Endothelial cell of umbilical vein (primary cell): Measurements from ENCODE around the gene WNT9A. TPM values are rescaled to one million over a fixed set of nuclear protein-coding genes. Genes with fewer than 3 reads are reported as not detected.

Experiments
- BruUV-seq: library from RNA; stranded (reverse); fragments of 400-500 nt; replicated peaks from 2 replicates; lab custom pipeline; 2021; lab: Mats Ljungman, UMichigan
- CTCF ChIA-PET: fragments of 300-600, 350-600 bp; sonication (Branson Sonifier 250); formaldehyde crosslinking; loops from one replicate; lab custom pipeline; 2021; ENCODE audit warnings: antibody characterized with exemption, inconsistent platforms; lab: Charles Lee
- POLR2A ChIA-PET: fragments of 300-600, 350-600 bp; sonication (Branson Sonifier 250); formaldehyde crosslinking; loops from one replicate; lab custom pipeline; 2021; ENCODE audit warnings: antibody characterized with exemption, inconsistent platforms; lab: Charles Lee
- DNase-seq: peaks from one replicate; pipeline ENCODE4 v3.0.0-alpha.2; 2011; ENCODE audit warnings: low read depth, low spot score
- FAIRE-seq: peaks from 2 replicates; lab custom pipeline; 2011; peaks lifted over from hg19 to GRCh38; lab: Jason Lieb, UNC
- H2AFZ ChIP-seq: 2 replicates; pipeline ENCODE4 v1.6.0; 2012; ENCODE audit warnings: low read depth, low read length, control low read depth, inconsistent platforms
- H3K27ac ChIP-seq: 2 replicates; pipeline ENCODE4 v1.5.1; 2011; ENCODE audit warnings: low read depth, mild to moderate bottlenecking, control low read depth, low read length, moderate library complexity; ENCODE audit not compliant: insufficient read depth
- H3K27me3 ChIP-seq, 2 experiments: 2 replicates each; pipeline versions ENCODE4 v1.6.0 to v1.6.1; 2011; ENCODE audit warnings: low read length in 2 of 2, mixed read lengths in 1 of 2; ENCODE audit not compliant: control insufficient read depth in 2 of 2, insufficient read depth in 2 of 2
- H3K36me3 ChIP-seq, 2 experiments: 2 replicates in 1 of 2; 3 replicates in 1 of 2; pipeline ENCODE4 v1.5.1; 2011; ENCODE audit warnings: low read length in 2 of 2, mild to moderate bottlenecking in 1 of 2, moderate library complexity in 1 of 2; ENCODE audit not compliant: control insufficient read depth in 2 of 2, insufficient read depth in 2 of 2; ENCODE audit errors: extremely low read depth in 1 of 2
- H3K4me1 ChIP-seq: 3 replicates; pipeline ENCODE4 v1.5.1; 2011; ENCODE audit warnings: mild to moderate bottlenecking, low read length; ENCODE audit not compliant: control insufficient read depth, insufficient read depth; ENCODE audit errors: extremely low read depth
- H3K4me2 ChIP-seq: 2 replicates; pipeline ENCODE4 v1.6.1; 2011; ENCODE audit warnings: low read length, control low read depth, mixed read lengths; ENCODE audit not compliant: insufficient read depth
- H3K4me3 ChIP-seq, 3 experiments: fragments of 200-600 bp in 1 of 3; sonication (generic), shearing (Covaris generic) in 1 of 3; replicated peaks in 1 of 3; 2 replicates each; pipeline ENCODE4 v1.5.1; 2011 to 2016; ENCODE audit warnings: control low read depth in 3 of 3, low read length in 3 of 3, mild to moderate bottlenecking in 2 of 3, inconsistent platforms in 1 of 3, low read depth in 1 of 3, moderate library complexity in 1 of 3; ENCODE audit not compliant: insufficient read depth in 1 of 3
- H3K79me2 ChIP-seq: 2 replicates; pipeline ENCODE4 v1.6.0; 2012; ENCODE audit warnings: low read length, inconsistent platforms; ENCODE audit not compliant: control insufficient read depth, insufficient read depth
- H3K9ac ChIP-seq: replicated peaks from 2 replicates; pipeline ENCODE3; 2011; ENCODE audit warnings: low read length, control low read depth; ENCODE audit not compliant: insufficient read depth; ENCODE audit errors: extremely low read depth
- H3K9me1 ChIP-seq: replicated peaks from 3 replicates; pipeline ENCODE4 v1.6.0; 2011; ENCODE audit warnings: mild to moderate bottlenecking, low read length; ENCODE audit not compliant: control insufficient read depth, insufficient read depth; ENCODE audit errors: extremely low read depth
- H3K9me3 ChIP-seq: replicated peaks from 2 replicates; pipeline ENCODE4 v1.5.1; 2012; ENCODE audit warnings: low read length, inconsistent platforms; ENCODE audit not compliant: control insufficient read depth, insufficient read depth
- H4K20me1 ChIP-seq: replicated peaks from 2 replicates; pipeline ENCODE3; 2011; ENCODE audit warnings: mild to moderate bottlenecking, low read length; ENCODE audit not compliant: control insufficient read depth, insufficient read depth; ENCODE audit errors: extremely low read depth
- CTCF ChIP-seq, 2 donors: IDR thresholded peaks; 1 replicate in 1 of 2; 2 replicates in 1 of 2; pipeline ENCODE4 v1.5.1; 2011; ENCODE audit warnings: low read length in 2 of 2, mild to moderate bottlenecking in 2 of 2, moderate library complexity in 2 of 2, control low read depth in 1 of 2, inconsistent platforms in 1 of 2, low read depth in 1 of 2; ENCODE audit not compliant: insufficient read depth in 1 of 2; ENCODE audit errors: extremely low read depth in 1 of 2
- EZH2 ChIP-seq: IDR thresholded peaks from 2 replicates; pipeline ENCODE4 v1.6.1; 2012; ENCODE audit warnings: borderline replicate concordance, low read depth, mild to moderate bottlenecking, moderate library complexity, low read length, inconsistent platforms; ENCODE audit not compliant: severe bottlenecking
- FOS ChIP-seq: IDR thresholded peaks from 2 replicates; pipeline ENCODE4 v1.6.1; 2011; ENCODE audit warnings: mild to moderate bottlenecking, low read length, moderate library complexity, borderline replicate concordance; ENCODE audit not compliant: insufficient read depth
- GATA2 ChIP-seq: IDR thresholded peaks from 2 replicates; pipeline ENCODE4 v1.7.0; 2011; ENCODE audit warnings: low read depth, mild to moderate bottlenecking, moderate library complexity, mixed read lengths, low read length; ENCODE audit not compliant: insufficient read length, insufficient read depth
- JUN ChIP-seq: IDR thresholded peaks from 2 replicates; pipeline ENCODE4 v1.6.1; 2011; ENCODE audit warnings: borderline replicate concordance, low read depth; ENCODE audit not compliant: insufficient read length, insufficient read depth
- MYC ChIP-seq: IDR thresholded peaks from one replicate; pipeline ENCODE4 v1.6.1; 2011; ENCODE audit warnings: mild to moderate bottlenecking, low read depth, low read length
- POLR2A ChIP-seq: IDR thresholded peaks from 2 replicates; pipeline ENCODE4 v1.6.1; 2012; ENCODE audit warnings: low read depth, mild to moderate bottlenecking, control low read depth, low read length
- POLR2AphosphoS5 ChIP-seq: IDR thresholded peaks from 2 replicates; pipeline ENCODE4 v1.6.1; 2012; ENCODE audit warnings: low read depth, mild to moderate bottlenecking, control low read depth, low read length, moderate library complexity; ENCODE audit not compliant: insufficient read depth
- dilution Hi-C: fragments of 300-500 bp; cut with MboI; formaldehyde crosslinking; loops from one replicate; pipeline ENCODE4 v1.15.0; 2019; ENCODE audit warnings: low sequenced_read_pairs; ENCODE audit not compliant: extremely low pct_ligation_motif_present
- intact Hi-C: fragments of 100-400 bp; cut with micrococcal nuclease; formaldehyde crosslinking; loops from one replicate; pipeline ENCODE4 v1.10.0; 2022
- polyA plus RNA-seq, 4 experiments: library from polyadenylated mRNA; depleted of rRNA in 3 of 4; stranded (reverse) in 3 of 4; unstranded in 1 of 4; fragments of >200 nt; gene quantifications; 2 replicates each; pipeline versions ENCODE4 v1.2.1 to v1.2.3, GENCODE V29; 2011 to 2012; ENCODE audit warnings: missing spikeins in 1 of 4
- total RNA-seq: library from RNA; stranded (reverse); gene quantifications from 2 replicates; pipeline ENCODE4 v1.2.3, GENCODE V29; 2021
- TF ChIP-seq, protein P1 (sequence below): IDR thresholded peaks from 2 replicates; pipeline ENCODE4 v1.6.1; 2011; ENCODE audit not compliant: insufficient read depth, insufficient read length

WNT9A gene
- total and polyA plus RNA-seq, 2 donors (not counting 3 experiments of a cell fraction or from before 2014, with no cell fraction given), result 5.4 to 6.2 TPM

- no peaks in the 10 kb centered on the region for H3K79me2 ChIP-seq
- H3K4me1 ChIP-seq, result no peaks in the 10 kb centered on the region
- no peak overlapping the region for H3K4me2 ChIP-seq
- no peaks in the 10 kb centered on the region for H3K27me3 ChIP-seq
- no peaks in the 10 kb centered on the region for H3K9me3 ChIP-seq
- no peaks in the 10 kb centered on the region for H4K20me1 ChIP-seq
- FAIRE-seq (no peak), DNase-seq (no peak)
- ChIA-PET POLR2A (no interaction called here), CTCF (no interaction called here)
- no peak overlapping the region for H2AFZ ChIP-seq
- H3K9me1 ChIP-seq, result no peaks in the 10 kb centered on the region
- H3K36me3 ChIP-seq, result peaks cover 0 to 6% of the 10 kb centered on the region in 2 experiments
- H3K27ac ChIP-seq, result no peak overlapping the region
- intact Hi-C loops, result no loop called here
- no peak overlapping the region for H3K9ac ChIP-seq
- BruUV-seq, result no TSS peak
- H3K4me3 ChIP-seq, result no peak overlapping the region
- dilution Hi-C loops, result no loop called here
- TF ChIP-seq FOS (no peak), EZH2 (no peak), CTCF (IDR thresholded peaks at IDR 0.05; ENCODE audit: extremely low read depth in 1 of 2, insufficient read depth in 1 of 2, low read depth in 1 of 2, low read length in 2 of 2) (no peak), GATA2 (no peak), POLR2A (no peak), JUN (no peak), POLR2AphosphoS5 (no peak), MYC (no peak)
- TF ChIP-seq, protein P1, sequence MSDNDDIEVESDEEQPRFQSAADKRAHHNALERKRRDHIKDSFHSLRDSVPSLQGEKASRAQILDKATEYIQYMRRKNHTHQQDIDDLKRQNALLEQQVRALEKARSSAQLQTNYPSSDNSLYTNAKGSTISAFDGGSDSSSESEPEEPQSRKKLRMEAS, result no peak
Measured at GRCh38 chr1:227924168-227924832, 23.4 kb downstream of the WNT9A start.
